Epithelial cell of esophagus (primary cell): ENCODE results near the gene IPO4.

Experiments used
- DNase-seq: peaks from one replicate; pipeline ENCODE4 v3.0.0; 2010; ENCODE audit warnings: low read depth
- H3K4me3 ChIP-seq: 2 replicates; pipeline ENCODE4 v1.5.1; 2011; ENCODE audit warnings: mild to moderate bottlenecking, low read length, control low read depth
- CTCF ChIP-seq: IDR thresholded peaks from 2 replicates; pipeline ENCODE4 v1.5.1; 2011; ENCODE audit warnings: low read depth, mild to moderate bottlenecking, low read length, control low read depth, inconsistent platforms; ENCODE audit not compliant: insufficient read depth; ENCODE audit errors: missing control alignments

Gene IPO4

DNA sequence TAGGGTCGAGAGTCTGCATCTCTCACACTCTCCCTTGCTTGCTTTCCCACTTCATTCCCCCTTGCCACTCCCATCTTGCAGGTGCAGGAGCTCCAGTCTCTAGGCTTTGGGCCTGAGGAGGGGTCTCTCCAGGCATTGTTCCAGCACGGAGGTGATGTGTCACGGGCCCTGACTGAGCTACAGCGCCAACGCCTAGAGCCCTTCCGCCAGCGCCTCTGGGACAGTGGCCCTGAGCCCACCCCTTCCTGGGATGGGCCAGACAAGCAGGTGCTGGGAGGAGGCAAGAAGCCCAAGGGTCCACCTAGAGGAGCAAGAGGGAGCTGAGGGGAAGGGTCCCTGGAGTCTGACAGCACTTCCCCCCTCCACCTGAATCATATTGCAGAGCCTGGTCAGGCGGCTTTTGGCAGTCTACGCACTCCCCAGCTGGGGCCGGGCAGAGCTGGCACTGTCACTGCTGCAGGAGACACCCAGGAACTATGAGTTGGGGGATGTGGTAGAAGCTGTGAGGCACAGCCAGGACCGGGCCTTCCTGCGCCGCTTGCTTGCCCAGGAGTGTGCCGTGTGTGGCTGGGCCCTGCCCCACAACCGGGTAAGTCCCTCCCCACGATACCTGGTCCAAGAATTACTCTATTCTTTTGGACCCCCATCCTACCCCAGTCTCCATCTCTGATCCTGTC lies 37.1 kb downstream of the IPO4 start:
- no peak for TF ChIP-seq CTCF
- no peak overlapping the region for H3K4me3 ChIP-seq
- no peak for DNase-seq

DNA sequence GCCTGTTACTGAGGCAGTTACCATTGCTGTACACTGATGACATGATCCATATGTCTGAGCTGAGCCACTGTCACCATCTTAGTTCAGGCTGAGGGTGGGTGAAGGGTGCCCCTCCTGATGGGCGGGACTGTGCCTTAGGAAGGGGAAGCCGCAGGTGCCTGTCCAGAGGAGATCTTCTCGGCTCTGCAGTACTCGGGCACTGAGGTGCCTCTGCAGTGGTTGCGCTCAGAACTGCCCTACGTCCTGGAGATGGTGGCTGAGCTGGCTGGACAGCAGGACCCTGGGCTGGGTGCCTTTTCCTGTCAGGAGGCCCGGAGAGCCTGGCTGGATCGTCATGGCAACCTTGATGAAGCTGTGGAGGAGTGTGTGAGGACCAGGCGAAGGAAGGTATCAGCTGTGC lies 37.6 kb downstream of the IPO4 start:
- no peak for TF ChIP-seq CTCF
- DNase-seq: no peak
- no peak overlapping the region for H3K4me3 ChIP-seq

GRCh38 chr14:24150567-24150966 lies 38.0 kb downstream of the IPO4 start:
- no peak for DNase-seq
- TF ChIP-seq CTCF: no peak

DNA sequence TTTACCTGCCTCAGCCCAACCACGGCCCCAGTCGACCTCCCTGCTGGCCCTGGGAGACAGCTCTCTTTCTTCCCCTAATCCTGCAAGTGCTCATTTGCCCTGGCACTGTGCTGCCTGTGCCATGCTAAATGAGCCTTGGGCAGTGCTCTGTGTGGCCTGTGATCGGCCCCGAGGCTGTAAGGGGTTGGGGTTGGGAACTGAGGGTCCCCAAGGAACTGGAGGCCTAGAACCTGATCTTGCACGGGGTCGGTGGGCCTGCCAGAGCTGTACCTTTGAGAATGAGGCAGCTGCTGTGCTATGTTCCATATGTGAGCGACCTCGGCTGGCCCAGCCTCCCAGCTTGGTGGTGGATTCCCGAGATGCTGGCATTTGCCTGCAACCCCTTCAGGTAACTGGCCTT lies 38.6 kb downstream of the IPO4 start:
- TF ChIP-seq CTCF: no peak
- no peak overlapping the region for H3K4me3 ChIP-seq
- DNase-seq: no peak

More at GRCh38 chr14:24150567-24150966, 38.0 kb downstream of the IPO4 start:
- no peak overlapping the region for H3K4me3 ChIP-seq

DNA sequence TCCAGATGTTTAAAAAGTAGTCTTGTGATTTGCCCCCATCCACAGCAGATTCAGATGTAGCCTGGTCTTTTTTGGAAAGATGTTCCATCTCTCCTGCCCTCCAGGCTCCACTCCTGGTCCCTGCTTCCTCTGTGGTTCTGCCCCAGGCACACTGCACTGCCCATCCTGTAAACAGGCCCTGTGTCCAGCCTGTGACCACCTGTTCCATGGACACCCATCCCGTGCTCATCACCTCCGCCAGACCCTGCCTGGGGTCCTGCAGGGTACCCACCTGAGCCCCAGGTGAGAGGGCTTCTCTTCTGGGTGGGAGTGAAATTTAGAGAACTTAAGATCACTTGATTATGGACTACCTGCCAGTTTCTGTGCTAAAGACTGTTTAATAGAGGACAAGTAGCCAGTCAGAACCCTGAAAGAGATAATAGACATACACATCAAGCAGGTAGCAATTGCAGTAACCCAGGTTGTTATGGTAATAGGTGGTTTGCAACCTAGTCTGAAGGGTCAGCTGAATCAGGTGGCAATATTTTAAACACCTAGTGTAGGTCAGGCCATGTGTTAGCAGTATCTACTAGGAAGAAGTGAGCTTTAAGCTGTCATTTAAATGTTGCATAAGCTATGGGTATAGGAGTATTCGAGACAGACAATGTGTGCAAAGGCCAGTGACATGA lies 39.2 kb downstream of the IPO4 start:
- DNase-seq: no peak
- no peak overlapping the region for H3K4me3 ChIP-seq
- TF ChIP-seq CTCF: no peak

GRCh38 chr14:24147761-24148428 lies 40.7 kb downstream of the IPO4 start:
- DNase-seq: no peak

More at GRCh38 chr14:24147761-24148428, 40.7 kb downstream of the IPO4 start:
- TF ChIP-seq CTCF: no peak
- peak overlapping the region; percentile 87 for H3K4me3 ChIP-seq
